ENCODE data around the gene DNAAF8. TPM values are rescaled to one million over a fixed set of nuclear protein-coding genes. Genes with fewer than 3 reads are reported as not detected.

The DNAAF8 gene
- total and polyA plus RNA-seq, 2 donors (not counting 3 experiments of a cell fraction or from before 2014, with no cell fraction given): 0.58 to 1.0 TPM

GRCh38 chr16:4690946-4691665, 43.2 kb upstream of the DNAAF8 start:
- DNase-seq (ENCODE audit: low read depth, low spot score) (no peak), FAIRE-seq (no peak)
- no peak overlapping the region for H3K9ac ChIP-seq (replicated peaks; ENCODE audit: extremely low read depth, insufficient read depth, low read length)
- TF ChIP-seq MAX (IDR thresholded peaks at IDR 0.05; ENCODE audit: insufficient read depth, insufficient read length) (no peak), JUN (IDR thresholded peaks at IDR 0.05; ENCODE audit: borderline replicate concordance, insufficient read depth, insufficient read length, low read depth) (no peak), POLR2A (IDR thresholded peaks at IDR 0.05; ENCODE audit: low read depth, low read length) (no peak)
- no peaks in the 10 kb centered on the region for H3K79me2 ChIP-seq (ENCODE audit: control insufficient read depth, insufficient read depth, low read length)
- no TSS peak for BruUV-seq (replicated peaks)
- ChIA-PET POLR2A (no interaction called here), CTCF (interaction anchor here (2.0 kb wide), 1 partner anchor 8 kb away, joined by 7 read pairs; no protein-coding TSS in a partner anchor)
- no peaks in the 10 kb centered on the region for H3K9me1 ChIP-seq (replicated peaks; ENCODE audit: control insufficient read depth, extremely low read depth, insufficient read depth, low read length)
- H3K4me1 ChIP-seq (ENCODE audit: control insufficient read depth, extremely low read depth, insufficient read depth, low read length): peaks cover 4% of the 10 kb centered on the region
- H4K20me1 ChIP-seq (replicated peaks; ENCODE audit: control insufficient read depth, extremely low read depth, insufficient read depth, low read length): no peaks in the 10 kb centered on the region
- H3K4me3 ChIP-seq (replicated peaks in 1 of 3; ENCODE audit: insufficient read depth in 1 of 3, low read depth in 1 of 3, low read length in 3 of 3): no peak overlapping the region
- peaks cover 0 to 26% of the 10 kb centered on the region in 2 experiments for H3K36me3 ChIP-seq (ENCODE audit: control insufficient read depth in 2 of 2, extremely low read depth in 1 of 2, insufficient read depth in 2 of 2, low read length in 2 of 2)
- intact Hi-C loops (cut with micrococcal nuclease): no loop called here
- dilution Hi-C loops (cut with MboI; ENCODE audit: extremely low pct_ligation_motif_present, low sequenced_read_pairs): no loop called here
- no peak overlapping the region for H3K27ac ChIP-seq (ENCODE audit: insufficient read depth, low read depth, low read length)
- no peaks in the 10 kb centered on the region for H3K27me3 ChIP-seq (ENCODE audit: control insufficient read depth in 2 of 2, insufficient read depth in 2 of 2, low read length in 2 of 2)
- H3K9me3 ChIP-seq (replicated peaks; ENCODE audit: control insufficient read depth, insufficient read depth, low read length): no peaks in the 10 kb centered on the region
- H3K4me2 ChIP-seq (ENCODE audit: insufficient read depth, low read length): no peak overlapping the region
- no peak overlapping the region for H2AFZ ChIP-seq (ENCODE audit: low read depth, low read length)

- FAIRE-seq (no peak), DNase-seq (ENCODE audit: low read depth, low spot score) (no peak)
- Histone ChIP-seq H2AFZ (ENCODE audit: low read depth, low read length) (no peak overlapping the region), H3K4me3 (replicated peaks in 1 of 3; ENCODE audit: insufficient read depth in 1 of 3, low read depth in 1 of 3, low read length in 3 of 3) (no peak overlapping the region), H3K27ac (ENCODE audit: insufficient read depth, low read depth, low read length) (no peak overlapping the region), H4K20me1 (replicated peaks; ENCODE audit: control insufficient read depth, extremely low read depth, insufficient read depth, low read length) (no peaks in the 10 kb centered on the region), H3K9me3 (replicated peaks; ENCODE audit: control insufficient read depth, insufficient read depth, low read length) (no peaks in the 10 kb centered on the region), H3K9ac (replicated peaks; ENCODE audit: extremely low read depth, insufficient read depth, low read length) (no peak overlapping the region), H3K36me3 (ENCODE audit: control insufficient read depth in 2 of 2, extremely low read depth in 1 of 2, insufficient read depth in 2 of 2, low read length in 2 of 2) (peaks cover 0 to 26% of the 10 kb centered on the region in 2 experiments), H3K4me2 (ENCODE audit: insufficient read depth, low read length) (no peak overlapping the region), H3K9me1 (replicated peaks; ENCODE audit: control insufficient read depth, extremely low read depth, insufficient read depth, low read length) (no peaks in the 10 kb centered on the region), H3K4me1 (ENCODE audit: control insufficient read depth, extremely low read depth, insufficient read depth, low read length) (peaks cover 4% of the 10 kb centered on the region), H3K79me2 (ENCODE audit: control insufficient read depth, insufficient read depth, low read length) (no peaks in the 10 kb centered on the region), H3K27me3 (ENCODE audit: control insufficient read depth in 2 of 2, insufficient read depth in 2 of 2, low read length in 2 of 2) (no peaks in the 10 kb centered on the region)
- dilution Hi-C loops (cut with MboI; ENCODE audit: extremely low pct_ligation_motif_present, low sequenced_read_pairs): no loop called here
- POLR2A ChIA-PET: no interaction called here
- BruUV-seq (replicated peaks): no TSS peak
- intact Hi-C loops (cut with micrococcal nuclease): loop anchor here (2.0 kb wide), 2 partner anchors 67 to 265 kb away; partner anchors contain the start of gene MGRN1
- TF ChIP-seq MYC (IDR thresholded peaks at IDR 0.05; ENCODE audit: low read depth, low read length) (no peak), EZH2 (IDR thresholded peaks at IDR 0.05; ENCODE audit: borderline replicate concordance, low read depth, low read length, severe bottlenecking) (no peak), CTCF (IDR thresholded peaks at IDR 0.05; ENCODE audit: extremely low read depth in 1 of 2, insufficient read depth in 1 of 2, low read depth in 1 of 2, low read length in 2 of 2) (no peak), POLR2A (IDR thresholded peaks at IDR 0.05; ENCODE audit: low read depth, low read length) (no peak), POLR2AphosphoS5 (IDR thresholded peaks at IDR 0.05; ENCODE audit: insufficient read depth, low read depth, low read length) (no peak), FOS (IDR thresholded peaks at IDR 0.05; ENCODE audit: borderline replicate concordance, insufficient read depth, low read length) (no peak), MAX (IDR thresholded peaks at IDR 0.05; ENCODE audit: insufficient read depth, insufficient read length) (no peak), JUN (IDR thresholded peaks at IDR 0.05; ENCODE audit: borderline replicate concordance, insufficient read depth, insufficient read length, low read depth) (no peak), GATA2 (IDR thresholded peaks at IDR 0.05; ENCODE audit: insufficient read depth, insufficient read length, low read depth, low read length) (no peak)
- CTCF ChIA-PET: interaction anchor here (0.9 to 2.0 kb wide), 2 partner anchors 9 to 21 kb away, joined by 5 to 7 read pairs; no protein-coding TSS in a partner anchor
Observed at GRCh38 chr16:4691666-4692412, 42.5 kb upstream of the DNAAF8 start.

Measured in endothelial cell of umbilical vein (primary cell).